Uterus (tissue), 2 donors: ENCODE data around the gene SLAMF9.

Experiments
- CTCF ChIP-seq, 4 experiments: fragments of 200-600 bp in 2 of 4; fragments of 450-650 bp in 2 of 4; sonication (generic) in 2 of 4; IDR thresholded peaks; one replicate each; pipeline ENCODE4 v1.5.1; 2016 to 2019; ENCODE audit warnings: antibody characterized with exemption in 4 of 4, mild to moderate bottlenecking in 2 of 4, moderate library complexity in 1 of 4
- POLR2A ChIP-seq, 2 donors: fragments of 450-650 bp; IDR thresholded peaks; one replicate each; pipeline ENCODE4 v1.6.1; 2016; ENCODE audit warnings: antibody characterized with exemption in 2 of 2, mild to moderate bottlenecking in 1 of 2, moderate library complexity in 1 of 2

- no peak for TF ChIP-seq POLR2A (IDR thresholded peaks at IDR 0.05)
- TF ChIP-seq CTCF (IDR thresholded peaks at IDR 0.05): no peak
Measured at GRCh38 chr1:159977364-159978106, 23.5 kb upstream of the SLAMF9 start.
